ENCODE data around the gene UBAC1.

UBAC1 gene

GRCh38 chr9:135930446-135931345 is 30.5 kb downstream of the UBAC1 start:
- TF ChIP-seq TSHZ2 (CRISPR knock-in tag; IDR thresholded peaks at IDR 0.05): no peak
- TF ChIP-seq OSR1 (CRISPR knock-in tag; IDR thresholded peaks at IDR 0.05): no peak
- no peak for TF ChIP-seq TCF4 (CRISPR knock-in tag; IDR thresholded peaks at IDR 0.05; ENCODE audit: borderline replicate concordance)
- TF ChIP-seq CSDC2 (CRISPR knock-in tag; IDR thresholded peaks at IDR 0.05): no peak
- TF ChIP-seq RARB (CRISPR knock-in tag; IDR thresholded peaks at IDR 0.05): no peak
- no peak for TF ChIP-seq ISL1 (CRISPR knock-in tag; IDR thresholded peaks at IDR 0.05)
- TF ChIP-seq ZNF70 (CRISPR knock-in tag; IDR thresholded peaks at IDR 0.05): no peak
- no peak for TF ChIP-seq POU6F1 (CRISPR knock-in tag; IDR thresholded peaks at IDR 0.05; ENCODE audit: borderline replicate concordance, low read depth)
- TF ChIP-seq CREB5 (CRISPR knock-in tag; IDR thresholded peaks at IDR 0.05; ENCODE audit: low read depth): no peak
- no peak for TF ChIP-seq SNAI2 (CRISPR knock-in tag; IDR thresholded peaks at IDR 0.05)
- no peak for TF ChIP-seq ZNF565 (CRISPR knock-in tag; conservative IDR thresholded peaks at IDR 0.05; ENCODE audit: low read depth)
- no peak for TF ChIP-seq GLIS3 (CRISPR knock-in tag; IDR thresholded peaks at IDR 0.05)
- TF ChIP-seq ZFP3 (CRISPR knock-in tag; IDR thresholded peaks at IDR 0.05): no peak
- TF ChIP-seq ZNF8 (CRISPR knock-in tag; IDR thresholded peaks at IDR 0.05): no peak
- no peak for TF ChIP-seq ZC3H10 (CRISPR knock-in tag; IDR thresholded peaks at IDR 0.05)
- no peak for TF ChIP-seq ZFP30 (CRISPR knock-in tag; IDR thresholded peaks at IDR 0.05)
- no peak for TF ChIP-seq PPARA (CRISPR knock-in tag; IDR thresholded peaks at IDR 0.05; ENCODE audit: borderline replicate concordance)
- TF ChIP-seq BACH2 (CRISPR knock-in tag; IDR thresholded peaks at IDR 0.05; ENCODE audit: borderline replicate concordance): no peak
- TF ChIP-seq TOX (CRISPR knock-in tag; IDR thresholded peaks at IDR 0.05; ENCODE audit: borderline replicate concordance): no peak
- no peak for ATAC-seq

GRCh38 chr9:135929656-135930445 is 31.3 kb downstream of the UBAC1 start:
- ATAC-seq: no peak
- no peak for TF ChIP-seq PPARA (CRISPR knock-in tag; IDR thresholded peaks at IDR 0.05; ENCODE audit: borderline replicate concordance)
- no peak for TF ChIP-seq ZFP30 (CRISPR knock-in tag; IDR thresholded peaks at IDR 0.05)
- TF ChIP-seq CSRNP3 (CRISPR knock-in tag; IDR thresholded peaks at IDR 0.05): no peak
- no peak for TF ChIP-seq RARB (CRISPR knock-in tag; IDR thresholded peaks at IDR 0.05)
- no peak for TF ChIP-seq ZFP3 (CRISPR knock-in tag; IDR thresholded peaks at IDR 0.05)
- no peak for TF ChIP-seq BACH2 (CRISPR knock-in tag; IDR thresholded peaks at IDR 0.05; ENCODE audit: borderline replicate concordance)
- no peak for TF ChIP-seq ESRRG (CRISPR knock-in tag; IDR thresholded peaks at IDR 0.05)
- no peak for TF ChIP-seq CREB5 (CRISPR knock-in tag; IDR thresholded peaks at IDR 0.05; ENCODE audit: low read depth)
- no peak for TF ChIP-seq ZC3H10 (CRISPR knock-in tag; IDR thresholded peaks at IDR 0.05)
- no peak for TF ChIP-seq TOX (CRISPR knock-in tag; IDR thresholded peaks at IDR 0.05; ENCODE audit: borderline replicate concordance)
- no peak for TF ChIP-seq ZNF565 (CRISPR knock-in tag; conservative IDR thresholded peaks at IDR 0.05; ENCODE audit: low read depth)
- TF ChIP-seq CSDC2 (CRISPR knock-in tag; IDR thresholded peaks at IDR 0.05): no peak
- no peak for TF ChIP-seq PATZ1 (CRISPR knock-in tag; IDR thresholded peaks at IDR 0.05; ENCODE audit: borderline replicate concordance)
- TF ChIP-seq GLIS3 (CRISPR knock-in tag; IDR thresholded peaks at IDR 0.05): no peak
- no peak for TF ChIP-seq SNAI2 (CRISPR knock-in tag; IDR thresholded peaks at IDR 0.05)
- no peak for TF ChIP-seq TCF4 (CRISPR knock-in tag; IDR thresholded peaks at IDR 0.05; ENCODE audit: borderline replicate concordance)
- TF ChIP-seq TSHZ2 (CRISPR knock-in tag; IDR thresholded peaks at IDR 0.05): no peak

Measured in SK-N-SH treated with all-trans-retinoic acid at 6 μM for 48 hours (cell line).